ENCODE measurements around the gene UIMC1.

The UIMC1 gene

DNA sequence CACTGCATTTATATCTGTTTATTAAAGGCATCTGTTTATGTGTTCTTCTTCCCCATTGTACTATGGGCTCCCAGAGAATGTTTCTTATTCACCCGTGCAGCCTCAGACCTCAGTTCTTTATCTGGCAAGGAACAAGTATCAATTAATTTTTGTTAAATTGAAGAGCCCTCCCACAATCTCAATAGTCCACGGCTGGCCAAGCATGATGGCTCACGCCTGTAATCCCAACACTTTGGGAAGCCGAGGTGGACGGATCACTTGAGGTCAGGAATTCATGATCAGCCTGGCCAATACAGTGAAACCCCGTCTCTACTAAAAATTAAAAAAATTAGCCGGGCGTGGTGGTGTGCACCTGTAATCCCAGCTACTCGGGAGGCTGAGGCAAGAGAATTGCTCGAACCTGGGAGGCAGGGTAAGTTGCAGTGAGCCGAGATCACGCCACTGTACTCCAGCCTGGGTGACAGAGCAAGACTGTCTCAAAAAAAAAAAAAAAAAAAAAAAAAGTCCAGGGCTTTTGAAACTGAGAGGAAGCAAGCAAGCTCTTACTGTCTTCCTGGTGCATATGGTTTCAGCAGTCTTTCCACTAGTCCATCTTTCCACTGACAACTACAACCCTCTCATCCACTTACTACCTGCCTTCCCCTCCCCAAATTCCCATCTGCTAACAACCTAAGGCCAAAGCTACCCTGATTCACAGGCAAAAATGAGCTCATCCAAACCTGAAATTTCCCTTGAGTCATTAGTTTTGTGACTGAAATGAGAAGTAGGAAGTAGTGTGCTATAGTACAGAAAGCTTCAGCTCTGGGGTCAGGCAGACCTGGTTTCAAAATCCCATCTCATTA lies 105.1 kb downstream of the UIMC1 start:
- no peak for DNase-seq

DNA sequence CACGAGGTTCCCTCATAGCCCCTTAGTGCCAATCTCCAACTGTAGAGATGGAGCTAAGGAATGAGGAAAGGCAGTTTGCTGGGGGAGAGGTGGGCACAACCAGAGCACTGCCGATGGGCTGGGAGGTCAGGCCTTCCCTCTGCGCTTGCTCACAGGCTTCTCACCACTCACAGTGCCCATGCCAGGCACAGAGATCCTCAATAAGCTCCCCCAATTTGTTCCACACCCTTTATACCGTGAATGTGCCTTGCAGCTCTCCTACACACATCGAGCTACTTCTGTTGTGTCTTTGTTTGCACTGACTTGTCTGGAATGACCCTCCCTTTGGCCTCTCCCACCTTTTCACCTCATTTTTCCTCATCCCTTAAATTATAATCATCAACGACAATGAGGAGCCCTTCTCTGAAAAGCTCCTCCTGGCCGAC lies 105.8 kb downstream of the UIMC1 start:
- DNase-seq: no peak

- DNase-seq: no peak
These were observed 106.4 kb downstream of the UIMC1 start for GRCh38 chr5:176899946-176900779.

DNA sequence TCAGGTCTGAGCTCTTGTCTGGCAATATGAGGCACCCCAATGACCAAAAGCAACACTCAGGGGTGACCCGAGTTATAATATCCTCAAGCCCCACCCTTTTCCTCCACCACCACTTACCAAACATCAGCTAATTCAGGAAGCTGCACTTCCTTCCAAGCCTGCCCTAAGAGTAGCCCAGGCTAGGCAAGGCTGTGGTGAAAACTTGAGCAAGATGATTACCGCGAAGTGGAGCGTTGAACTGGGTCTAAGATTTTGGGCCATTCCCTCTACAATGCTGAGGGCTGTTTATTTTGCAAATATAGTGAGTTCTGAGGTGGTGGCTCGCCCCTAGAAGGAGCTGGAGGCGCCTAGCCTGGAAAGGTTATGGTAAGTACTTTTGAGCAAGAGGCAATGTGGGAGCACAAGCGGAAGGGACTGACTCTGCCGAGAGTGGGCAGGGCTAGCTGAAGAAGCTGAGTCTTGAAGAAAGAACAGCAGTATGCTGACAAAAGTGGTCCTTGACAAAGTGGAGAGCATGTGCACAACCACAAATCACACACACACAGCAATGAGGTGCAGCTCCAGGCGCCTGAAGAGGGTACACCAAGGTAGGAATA lies 107.2 kb downstream of the UIMC1 start, which contains the start of gene HK3:
Gene HK3 (minus strand): TSS at position 51 of the 596 bp plus-strand sequence. CDS start 3,187 bp downstream, outside the sequence.
- peak; percentile 4 to 40 for DNase-seq

- DNase-seq: no peak
These were observed 109.3 kb downstream of the UIMC1 start for GRCh38 chr5:176897263-176897662.

DNA sequence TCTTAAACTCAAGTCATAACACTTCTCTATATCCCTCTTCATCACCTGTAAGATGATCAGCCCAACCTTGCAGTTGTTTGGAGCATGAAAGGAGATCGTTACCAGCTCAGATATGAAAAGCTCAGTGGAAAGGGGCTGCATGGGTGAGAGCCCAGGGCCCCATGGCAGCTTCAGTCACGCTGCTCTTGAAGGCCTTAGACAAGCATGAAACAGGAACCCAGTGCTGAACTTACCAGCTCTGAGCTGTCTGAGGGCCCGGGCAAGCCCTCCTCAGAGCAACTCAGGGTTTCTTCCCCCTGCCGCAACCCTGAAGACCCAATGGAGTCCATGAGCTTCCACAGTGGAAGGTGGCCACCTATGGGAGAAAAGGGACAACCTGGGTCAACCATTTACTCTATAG lies 110.7 kb downstream of the UIMC1 start:
- DNase-seq: no peak

DNA sequence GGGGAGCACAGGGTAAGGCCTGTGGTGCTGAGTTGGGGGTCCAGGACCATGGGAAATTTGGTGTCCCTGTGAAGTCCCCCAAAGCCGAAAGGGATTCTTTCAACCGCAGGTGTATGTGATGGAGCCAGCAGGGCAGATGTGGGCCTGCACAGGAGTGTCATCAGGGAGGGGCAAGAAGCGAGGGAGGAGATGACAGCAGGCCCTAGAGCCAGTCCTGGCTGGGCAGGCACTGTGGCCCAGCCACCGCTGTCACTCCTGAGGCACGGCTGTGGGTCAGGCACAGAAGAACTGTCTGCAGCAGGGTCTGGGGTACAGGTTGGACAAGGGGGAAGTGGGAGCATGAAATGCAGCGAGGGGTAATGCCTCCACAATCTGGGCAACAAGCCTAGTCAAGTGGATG lies 112.3 kb downstream of the UIMC1 start:
- no peak for DNase-seq

DNA sequence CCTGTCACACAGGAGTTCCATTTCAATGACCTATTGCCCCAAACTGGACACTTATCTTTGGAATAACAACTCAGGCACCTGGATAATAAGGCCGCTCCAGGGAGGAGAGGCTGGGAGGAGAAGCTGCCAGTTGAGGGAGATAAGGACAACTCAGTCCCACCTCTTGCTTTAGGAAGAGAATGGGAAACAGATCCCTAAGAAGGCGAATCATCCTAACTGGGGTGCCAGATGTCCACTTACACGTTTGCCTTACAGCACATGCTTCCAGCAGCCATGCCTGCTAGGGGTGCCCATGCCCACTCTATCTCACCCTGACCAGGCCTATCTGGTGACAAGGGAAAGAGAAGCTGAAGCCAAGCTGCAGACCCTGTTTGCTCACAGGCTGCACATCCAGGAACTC lies 113.9 kb downstream of the UIMC1 start:
- no peak for DNase-seq

- no peak for DNase-seq
These were observed 115.1 kb downstream of the UIMC1 start for GRCh38 chr5:176891331-176891958.

- DNase-seq: no peak
These were observed 115.9 kb downstream of the UIMC1 start for GRCh38 chr5:176890455-176891330.

- no peak for DNase-seq
These were observed 117.0 kb downstream of the UIMC1 start for GRCh38 chr5:176889321-176890280.

DNA sequence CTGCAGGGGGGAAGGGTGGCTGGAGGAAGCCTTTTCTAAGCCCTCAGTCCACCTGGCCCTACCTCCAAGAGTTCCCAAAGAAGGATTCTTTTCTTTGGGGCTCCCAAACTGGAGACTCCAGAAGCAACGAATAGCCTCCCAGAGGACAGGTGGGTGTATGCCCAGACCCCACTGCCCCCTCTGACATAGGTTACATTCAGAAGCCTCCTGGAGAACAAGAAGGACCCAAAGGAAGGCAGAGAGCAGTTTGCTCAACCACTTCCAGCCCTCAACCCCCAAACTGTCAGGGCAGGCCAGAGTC lies 117.8 kb downstream of the UIMC1 start:
- no peak for DNase-seq

DNA sequence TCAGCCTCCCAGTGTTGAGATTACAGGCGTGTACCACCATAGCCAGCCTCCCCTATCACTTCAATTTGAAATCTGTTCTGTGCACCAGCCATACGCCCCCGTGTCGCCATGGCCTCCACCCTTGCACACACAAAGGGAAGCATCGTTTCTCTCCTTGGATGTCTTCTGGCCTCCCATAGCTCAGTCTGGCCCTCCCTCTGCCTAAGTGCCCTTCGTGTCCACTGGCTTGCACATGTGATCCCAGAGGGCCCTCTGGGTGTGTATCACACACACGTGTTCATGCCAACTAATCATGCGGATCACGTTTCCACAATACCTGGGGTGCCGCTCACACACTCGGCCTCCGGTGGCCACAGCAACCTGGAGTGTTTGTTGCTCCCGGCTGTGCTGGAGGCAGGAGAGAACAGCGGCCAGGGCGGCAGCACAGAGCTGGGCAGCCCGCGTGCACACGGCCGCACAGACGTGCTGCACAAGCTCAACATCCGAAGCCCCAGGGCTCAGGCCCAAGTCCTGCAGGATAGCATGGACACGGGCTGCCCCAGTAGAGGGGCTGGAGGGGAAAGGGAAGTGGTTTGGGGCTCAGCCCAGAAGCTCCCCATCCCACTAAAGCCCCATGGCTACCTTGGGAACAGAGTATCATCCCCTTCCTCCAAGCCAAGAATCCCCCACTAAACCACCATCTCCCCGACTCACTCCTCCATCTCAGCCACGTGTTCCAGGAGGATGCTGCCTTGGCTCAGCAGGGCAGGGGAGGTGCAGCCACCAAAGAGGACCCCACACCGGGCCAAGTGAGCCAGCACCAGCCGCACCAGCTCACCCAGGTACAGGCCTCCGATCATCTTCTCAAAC lies 118.3 kb downstream of the UIMC1 start:
- no peak for DNase-seq

DNA sequence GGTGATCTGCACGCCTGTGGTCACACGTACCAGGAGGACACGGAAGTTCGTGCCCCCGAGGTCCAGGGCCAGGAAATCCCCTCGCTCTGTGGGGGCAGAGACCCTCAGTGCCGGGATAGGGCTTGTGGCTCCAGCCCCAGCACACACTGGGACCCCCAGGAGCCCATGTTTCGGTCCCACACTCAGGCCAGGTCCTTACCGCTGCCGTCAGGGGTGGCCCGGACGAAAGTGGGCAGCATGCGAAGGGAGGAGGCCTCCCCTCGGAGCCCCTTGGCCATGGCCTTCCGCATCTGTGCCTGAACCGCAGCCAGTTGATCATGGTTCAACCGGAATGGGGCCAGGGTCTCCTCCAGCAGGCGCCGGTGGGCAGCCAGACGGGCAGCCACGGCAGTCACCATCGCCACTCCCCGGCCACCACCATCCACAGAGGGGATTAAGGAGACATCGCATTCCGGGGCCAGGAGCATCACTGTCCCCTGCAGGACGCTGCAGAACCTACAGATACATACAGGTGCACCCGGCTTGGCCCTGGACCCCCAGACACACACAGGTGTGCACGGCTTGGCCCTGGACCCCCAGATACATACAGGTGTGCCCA lies 119.2 kb downstream of the UIMC1 start:
- no peak for DNase-seq

DNA sequence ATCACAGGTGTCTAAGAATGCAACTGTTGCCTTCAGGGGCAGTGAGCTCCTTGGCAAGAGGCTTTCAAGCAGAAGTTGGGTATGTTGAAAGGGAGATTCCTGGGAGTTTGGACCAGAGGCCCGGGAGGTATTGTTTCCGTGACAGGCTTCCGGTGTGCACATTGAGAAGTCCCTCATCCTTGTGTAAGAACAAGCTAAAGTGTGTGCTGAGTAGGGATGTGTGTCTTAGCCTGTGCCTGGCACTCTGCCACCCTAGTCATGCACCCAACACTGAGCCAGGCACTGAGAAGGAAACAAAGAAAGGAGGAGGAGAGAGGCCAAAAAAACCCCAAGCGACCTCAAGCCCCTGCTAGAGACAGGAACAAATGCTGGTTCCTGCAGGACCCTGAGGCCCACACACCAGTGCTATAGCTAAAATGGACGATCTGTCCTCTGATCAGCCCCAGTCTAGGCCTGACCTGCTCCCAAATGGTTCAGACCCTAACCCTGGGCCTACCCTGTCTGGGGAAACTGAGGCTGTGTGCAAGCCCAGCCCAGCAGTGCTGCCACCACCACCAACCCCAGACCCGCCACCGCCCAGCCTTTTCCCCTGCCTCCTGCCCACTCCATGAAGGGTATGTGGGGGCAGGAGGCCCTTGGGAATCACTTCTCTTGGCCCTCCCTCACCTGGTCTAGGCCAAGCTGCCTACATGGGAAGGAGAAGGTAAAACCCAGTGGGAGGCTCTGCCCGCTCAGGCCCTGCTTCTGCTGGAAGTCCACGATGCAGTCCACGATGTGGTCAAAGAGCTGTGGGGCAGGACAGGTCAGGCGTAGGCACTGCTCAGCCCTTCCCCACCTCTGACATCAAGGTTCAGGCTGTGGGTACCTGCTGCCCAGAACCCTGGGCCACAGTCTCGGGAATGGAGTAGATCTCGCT lies 120.0 kb downstream of the UIMC1 start:
- DNase-seq: no peak

DNA sequence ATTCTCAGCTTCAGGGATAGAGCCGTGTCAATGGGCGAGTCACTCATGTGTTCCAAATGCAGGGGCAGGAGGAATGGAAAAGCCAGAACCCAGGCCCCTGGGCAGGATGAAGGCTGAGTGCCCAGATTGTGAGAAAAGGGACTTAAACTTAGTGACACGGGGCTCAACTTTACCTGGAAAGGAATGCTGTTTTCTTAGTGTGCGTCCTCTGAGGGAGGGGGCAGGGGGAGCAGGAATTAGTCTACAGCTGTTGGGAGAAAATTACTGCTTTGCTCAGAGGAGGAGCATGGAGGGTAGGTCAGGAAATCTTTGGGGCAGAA lies 122.0 kb downstream of the UIMC1 start:
- DNase-seq: no peak

GRCh38 chr5:176883700-176884570 lies 122.6 kb downstream of the UIMC1 start:
- no peak for DNase-seq

GRCh38 chr5:176882567-176882903 lies 124.0 kb downstream of the UIMC1 start:
- DNase-seq: no peak

All from CD4-positive, alpha-beta T cell treated with Interleukin-1 beta for 1 hour (primary cell).